Measurements from ENCODE around the gene PLRG1.

DNA sequence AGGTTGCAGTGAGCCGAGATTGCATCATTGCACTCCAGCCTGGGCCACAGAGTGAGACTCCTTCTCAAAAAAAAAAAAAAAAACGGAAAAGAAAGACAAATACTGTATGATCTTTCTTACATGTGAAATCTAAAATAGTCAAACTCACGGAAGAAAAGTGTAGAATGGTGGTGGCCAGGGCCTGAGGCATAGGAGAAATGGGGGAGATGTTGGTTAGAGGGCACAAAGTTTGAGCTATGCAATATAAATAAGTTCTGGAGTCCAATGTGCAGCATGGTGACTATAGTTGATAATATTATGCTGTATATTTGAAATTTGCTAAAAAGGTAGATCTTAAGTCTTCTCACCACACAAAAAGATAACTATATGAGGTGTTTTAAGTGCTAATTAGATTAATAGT is 41.7 kb upstream of the PLRG1 start:
- no peak for TF ChIP-seq ZSCAN5A (tag by site-specific recombination; IDR thresholded peaks at IDR 0.05)
- TF ChIP-seq, protein P1, sequence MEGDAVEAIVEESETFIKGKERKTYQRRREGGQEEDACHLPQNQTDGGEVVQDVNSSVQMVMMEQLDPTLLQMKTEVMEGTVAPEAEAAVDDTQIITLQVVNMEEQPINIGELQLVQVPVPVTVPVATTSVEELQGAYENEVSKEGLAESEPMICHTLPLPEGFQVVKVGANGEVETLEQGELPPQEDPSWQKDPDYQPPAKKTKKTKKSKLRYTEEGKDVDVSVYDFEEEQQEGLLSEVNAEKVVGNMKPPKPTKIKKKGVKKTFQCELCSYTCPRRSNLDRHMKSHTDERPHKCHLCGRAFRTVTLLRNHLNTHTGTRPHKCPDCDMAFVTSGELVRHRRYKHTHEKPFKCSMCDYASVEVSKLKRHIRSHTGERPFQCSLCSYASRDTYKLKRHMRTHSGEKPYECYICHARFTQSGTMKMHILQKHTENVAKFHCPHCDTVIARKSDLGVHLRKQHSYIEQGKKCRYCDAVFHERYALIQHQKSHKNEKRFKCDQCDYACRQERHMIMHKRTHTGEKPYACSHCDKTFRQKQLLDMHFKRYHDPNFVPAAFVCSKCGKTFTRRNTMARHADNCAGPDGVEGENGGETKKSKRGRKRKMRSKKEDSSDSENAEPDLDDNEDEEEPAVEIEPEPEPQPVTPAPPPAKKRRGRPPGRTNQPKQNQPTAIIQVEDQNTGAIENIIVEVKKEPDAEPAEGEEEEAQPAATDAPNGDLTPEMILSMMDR (tag by site-specific recombination; IDR thresholded peaks at IDR 0.05) = no peak
- no peak for TF ChIP-seq ZNF610 (tag by site-specific recombination; IDR thresholded peaks at IDR 0.05; ENCODE audit: borderline replicate concordance)
- no peak for TF ChIP-seq ZNF140 (tag by site-specific recombination; IDR thresholded peaks at IDR 0.05)
- no peak for TF ChIP-seq SALL2 (tag by site-specific recombination; IDR thresholded peaks at IDR 0.05; ENCODE audit: borderline replicate concordance)
- TF ChIP-seq ZNF501 (tag by site-specific recombination; IDR thresholded peaks at IDR 0.05) = no peak
- no peak for TF ChIP-seq ZBTB44 (tag by site-specific recombination; IDR thresholded peaks at IDR 0.05)
- TF ChIP-seq ZNF830 (tag by site-specific recombination; IDR thresholded peaks at IDR 0.05; ENCODE audit: low read depth) = no peak
- no peak for TF ChIP-seq BCL11A (tag by site-specific recombination; IDR thresholded peaks at IDR 0.05; ENCODE audit: low read depth)
- TF ChIP-seq ZBTB10 (tag by site-specific recombination; IDR thresholded peaks at IDR 0.05) = no peak
- no peak for TF ChIP-seq YY1 (tag by site-specific recombination; IDR thresholded peaks at IDR 0.05)
- TF ChIP-seq, protein P2, sequence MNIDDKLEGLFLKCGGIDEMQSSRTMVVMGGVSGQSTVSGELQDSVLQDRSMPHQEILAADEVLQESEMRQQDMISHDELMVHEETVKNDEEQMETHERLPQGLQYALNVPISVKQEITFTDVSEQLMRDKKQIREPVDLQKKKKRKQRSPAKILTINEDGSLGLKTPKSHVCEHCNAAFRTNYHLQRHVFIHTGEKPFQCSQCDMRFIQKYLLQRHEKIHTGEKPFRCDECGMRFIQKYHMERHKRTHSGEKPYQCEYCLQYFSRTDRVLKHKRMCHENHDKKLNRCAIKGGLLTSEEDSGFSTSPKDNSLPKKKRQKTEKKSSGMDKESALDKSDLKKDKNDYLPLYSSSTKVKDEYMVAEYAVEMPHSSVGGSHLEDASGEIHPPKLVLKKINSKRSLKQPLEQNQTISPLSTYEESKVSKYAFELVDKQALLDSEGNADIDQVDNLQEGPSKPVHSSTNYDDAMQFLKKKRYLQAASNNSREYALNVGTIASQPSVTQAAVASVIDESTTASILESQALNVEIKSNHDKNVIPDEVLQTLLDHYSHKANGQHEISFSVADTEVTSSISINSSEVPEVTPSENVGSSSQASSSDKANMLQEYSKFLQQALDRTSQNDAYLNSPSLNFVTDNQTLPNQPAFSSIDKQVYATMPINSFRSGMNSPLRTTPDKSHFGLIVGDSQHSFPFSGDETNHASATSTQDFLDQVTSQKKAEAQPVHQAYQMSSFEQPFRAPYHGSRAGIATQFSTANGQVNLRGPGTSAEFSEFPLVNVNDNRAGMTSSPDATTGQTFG (tag by site-specific recombination; IDR thresholded peaks at IDR 0.05; ENCODE audit: borderline replicate concordance) = no peak
